Kidney (tissue), 14 donors: Measurements from ENCODE around the gene CDC42BPG. TPM values are rescaled to one million over a fixed set of nuclear protein-coding genes. Genes with fewer than 3 reads are reported as not detected.
"Not testable (repeated sequence)": the region's sequence is repeated elsewhere in the genome, so short reads cannot be mapped to it uniquely, and the experiment has no call there.

Source experiments
- DNase-seq, 5 donors: peaks; one replicate each; pipeline ENCODE4 v3.0.0-alpha.2; 2013 to 2020
- FAIRE-seq: peaks from 2 replicates; lab custom pipeline; 2012; peaks lifted over from hg19 to GRCh38; lab: Jason Lieb, UNC
- H3K27ac ChIP-seq, 2 donors: one replicate each; pipeline ENCODE4 v1.7.0; 2013; ENCODE audit warnings: low read depth in 2 of 2, low read length in 2 of 2, inconsistent platforms in 1 of 2
- H3K27me3 ChIP-seq: one replicate; pipeline ENCODE4 v1.7.1; 2013; ENCODE audit warnings: low read length, inconsistent platforms; ENCODE audit not compliant: control insufficient read depth, insufficient read depth
- H3K36me3 ChIP-seq, 3 donors: one replicate each; pipeline versions ENCODE4 v1.7.0 to v1.7.1; 2013; ENCODE audit warnings: low read length in 3 of 3, control low read depth in 1 of 3, inconsistent platforms in 1 of 3; ENCODE audit not compliant: insufficient read depth in 3 of 3, control insufficient read depth in 2 of 3
- H3K4me1 ChIP-seq, 3 donors: one replicate each; pipeline versions ENCODE4 v1.7.0 to v1.7.1; 2013; ENCODE audit warnings: low read length in 3 of 3, inconsistent platforms in 1 of 3, low read depth in 1 of 3; ENCODE audit not compliant: control insufficient read depth in 2 of 3, insufficient read depth in 2 of 3
- H3K4me3 ChIP-seq, 3 donors: one replicate each; pipeline versions ENCODE4 v1.7.0 to v1.8.1; 2013; ENCODE audit warnings: low read length in 3 of 3, control low read depth in 1 of 3, inconsistent platforms in 1 of 3
- H3K9ac ChIP-seq, 3 donors: one replicate each; pipeline versions ENCODE4 v1.7.0 to v1.7.1; 2013; ENCODE audit warnings: low read length in 3 of 3, control low read depth in 1 of 3, inconsistent platforms in 1 of 3
- H3K9me3 ChIP-seq, 3 donors: one replicate each; pipeline versions ENCODE4 v1.7.0 to v1.7.1; 2013; ENCODE audit warnings: low read length in 3 of 3, control low read depth in 1 of 3, inconsistent platforms in 1 of 3; ENCODE audit not compliant: control insufficient read depth in 2 of 3, insufficient read depth in 1 of 3
- intact Hi-C: fragments of 100-400 bp; cut with DNase I; formaldehyde crosslinking; loops from one replicate; pipeline ENCODE4 v1.11.1; 2022
- polyA plus RNA-seq: library from polyadenylated mRNA; stranded (reverse); fragments of 350-450 nt; fragmentation: Illumina TruSeq; extraction: RNeasy Lipid Tissue Mini Kit (QIAGEN cat#74804); gene quantifications from one replicate; pipeline ENCODE4 v1.2.3, GENCODE V29; 2014; ENCODE audit warnings: low read depth, low replicate concordance; ENCODE audit not compliant: insufficient read depth
- total RNA-seq: library from RNA; stranded (reverse); fragmentation: NEBNext Ultra II Directional; extraction: Animal tissue kit (Norgen Biotek cat#: 25700); gene quantifications from one replicate; pipeline ENCODE4 v1.2.1, GENCODE V29; 2021
- TF ChIP-seq, protein P1 (sequence below): IDR thresholded peaks from 3 replicates; pipeline ENCODE4 v1.5.1; 2012; ENCODE audit warnings: mild to moderate bottlenecking, moderate library complexity, borderline replicate concordance; ENCODE audit not compliant: insufficient read depth; ENCODE audit errors: extremely low read depth
- donor health status: control.
- donor health status: control.
- donor health status: control.
- donor health status: control.
- donor health status: control.
- donor health status: DM: yes; HTN: yes; CAD: no.
- donor health status: Normal renal cell carcinoma (clear cell type).

The CDC42BPG gene
- total and polyA plus RNA-seq, 2 donors from 2014 or later, result 4.5 to 20.7 TPM

DNA sequence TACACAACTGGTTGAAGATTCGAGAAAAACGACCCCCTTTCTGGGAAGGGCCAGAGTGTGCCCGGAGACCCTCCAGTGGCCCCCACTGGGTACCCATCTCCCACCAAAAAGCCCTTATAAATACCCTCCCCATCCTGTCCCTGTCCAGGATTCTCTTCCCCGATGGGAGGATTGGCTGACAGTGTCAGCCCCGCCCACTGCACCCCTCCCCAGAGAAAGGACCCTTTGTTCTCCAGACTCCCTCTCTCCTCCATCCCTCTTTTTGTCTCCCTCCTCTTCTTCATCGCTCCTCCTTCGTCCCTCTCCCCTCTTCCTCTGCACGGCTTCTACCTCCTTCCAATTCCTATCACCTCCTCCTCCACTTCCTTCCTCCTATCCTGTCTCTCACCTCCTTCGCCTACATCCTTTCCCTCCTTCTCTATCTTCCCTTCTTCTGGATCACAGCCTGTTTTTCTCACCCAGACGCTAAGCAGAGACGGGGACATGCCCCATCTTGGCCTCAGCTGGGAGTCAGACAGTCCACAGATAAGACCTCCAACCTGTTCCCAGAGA is 20.8 kb downstream of the CDC42BPG start:
- no peak for FAIRE-seq

DNA sequence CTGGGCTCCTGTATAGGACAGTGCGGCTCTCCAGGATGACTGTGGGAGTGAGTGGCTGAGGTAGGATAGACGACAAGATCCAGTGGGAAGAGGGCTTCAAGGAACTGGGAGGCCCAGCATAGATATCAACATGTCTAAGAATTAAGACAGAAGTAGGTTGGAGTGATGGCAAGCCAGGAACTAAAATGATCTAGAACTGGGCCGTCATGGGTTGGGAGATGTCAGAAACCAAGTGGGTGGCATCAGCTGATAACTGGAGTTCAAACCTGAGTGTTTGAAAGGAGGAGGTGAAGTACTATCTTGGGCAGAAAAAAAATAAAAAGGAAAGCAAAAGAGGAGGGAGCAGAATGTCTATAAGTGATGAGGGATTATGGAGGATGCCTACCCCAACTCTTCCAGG is 27.0 kb downstream of the CDC42BPG start:
- FAIRE-seq (no peak), DNase-seq (no peak)
- Histone ChIP-seq H3K36me3 (no peaks in the 10 kb centered on the region), H3K4me3 (no peak overlapping the region), H3K27ac (no peak overlapping the region), H3K4me1 (no peaks in the 10 kb centered on the region), H3K9ac (no peak overlapping the region), H3K27me3 (no peaks in the 10 kb centered on the region), H3K9me3 (no peaks in the 10 kb centered on the region)
- intact Hi-C loops, result no loop called here
- TF ChIP-seq, protein P1, sequence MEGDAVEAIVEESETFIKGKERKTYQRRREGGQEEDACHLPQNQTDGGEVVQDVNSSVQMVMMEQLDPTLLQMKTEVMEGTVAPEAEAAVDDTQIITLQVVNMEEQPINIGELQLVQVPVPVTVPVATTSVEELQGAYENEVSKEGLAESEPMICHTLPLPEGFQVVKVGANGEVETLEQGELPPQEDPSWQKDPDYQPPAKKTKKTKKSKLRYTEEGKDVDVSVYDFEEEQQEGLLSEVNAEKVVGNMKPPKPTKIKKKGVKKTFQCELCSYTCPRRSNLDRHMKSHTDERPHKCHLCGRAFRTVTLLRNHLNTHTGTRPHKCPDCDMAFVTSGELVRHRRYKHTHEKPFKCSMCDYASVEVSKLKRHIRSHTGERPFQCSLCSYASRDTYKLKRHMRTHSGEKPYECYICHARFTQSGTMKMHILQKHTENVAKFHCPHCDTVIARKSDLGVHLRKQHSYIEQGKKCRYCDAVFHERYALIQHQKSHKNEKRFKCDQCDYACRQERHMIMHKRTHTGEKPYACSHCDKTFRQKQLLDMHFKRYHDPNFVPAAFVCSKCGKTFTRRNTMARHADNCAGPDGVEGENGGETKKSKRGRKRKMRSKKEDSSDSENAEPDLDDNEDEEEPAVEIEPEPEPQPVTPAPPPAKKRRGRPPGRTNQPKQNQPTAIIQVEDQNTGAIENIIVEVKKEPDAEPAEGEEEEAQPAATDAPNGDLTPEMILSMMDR, result no peak

More for the DNA sequence above, 20.8 kb downstream of the CDC42BPG start:
- Histone ChIP-seq H3K36me3 (no peaks in the 10 kb centered on the region), H3K9me3 (no peaks in the 10 kb centered on the region), H3K27me3 (no peaks in the 10 kb centered on the region), H3K9ac (no peak overlapping the region), H3K4me3 (no peak overlapping the region), H3K4me1 (no peaks in the 10 kb centered on the region), H3K27ac (no peak overlapping the region)
- no peak for DNase-seq
- TF ChIP-seq, protein P1, result no peak
- intact Hi-C loops, result no loop called here

DNA sequence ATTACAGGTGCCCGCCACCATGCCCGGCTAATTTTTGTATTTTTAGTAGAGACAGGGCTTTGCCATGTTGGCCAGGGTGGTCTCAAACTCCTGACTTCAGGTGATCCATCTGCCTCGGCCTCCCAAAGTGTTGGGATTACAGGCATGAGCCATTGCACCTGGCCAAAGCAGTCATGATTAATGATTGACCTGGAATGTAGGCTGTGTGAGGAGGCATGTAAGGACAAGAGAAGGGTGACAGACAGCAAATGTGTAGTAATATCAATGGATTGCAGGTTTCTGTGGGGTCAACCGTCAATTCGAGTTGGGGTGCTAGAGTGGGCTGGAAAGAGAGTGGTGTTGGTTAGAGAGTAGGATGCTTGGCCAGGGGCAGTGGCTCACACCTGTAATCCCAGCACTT is 29.0 kb downstream of the CDC42BPG start:
- H3K4me1 ChIP-seq, H3K27ac ChIP-seq, DNase-seq, H3K36me3 ChIP-seq, FAIRE-seq, intact Hi-C loops, H3K27me3 ChIP-seq, H3K9ac ChIP-seq, H3K4me3 ChIP-seq, H3K9me3 ChIP-seq: not testable (repeated sequence)

DNA sequence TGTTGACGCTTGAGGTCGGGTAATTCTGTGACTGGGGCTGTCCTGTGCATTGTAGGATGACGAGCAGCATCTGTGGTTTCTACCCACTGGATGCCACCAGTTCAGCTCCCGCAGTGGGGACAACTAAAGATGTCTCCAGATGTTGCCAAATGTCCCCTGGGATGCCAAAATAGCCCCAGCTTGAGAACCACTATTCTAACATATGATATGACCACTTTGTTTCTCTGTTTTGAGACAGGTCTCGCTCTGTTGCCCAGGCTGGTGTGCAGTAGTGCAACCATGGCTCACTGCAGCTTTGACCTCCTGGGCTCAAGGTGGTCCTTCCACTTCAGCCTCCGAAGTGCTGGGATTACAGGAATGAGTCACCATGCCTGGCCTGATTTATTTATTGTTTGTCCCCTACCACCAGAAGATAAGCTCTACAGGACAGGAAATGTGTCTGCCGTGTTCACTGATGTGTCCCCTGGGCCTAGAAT is 29.7 kb downstream of the CDC42BPG start:
- Histone ChIP-seq H3K27me3 (no peaks in the 10 kb centered on the region), H3K4me3 (no peak overlapping the region), H3K9ac (no peak overlapping the region), H3K27ac (no peak overlapping the region), H3K9me3 (no peaks in the 10 kb centered on the region), H3K36me3 (no peaks in the 10 kb centered on the region), H3K4me1 (peaks cover 0 to under 1% (median 0%) of the 10 kb centered on the region in 3 donors)
- FAIRE-seq (no peak), DNase-seq (no peak)
- intact Hi-C loops, result no loop called here
- TF ChIP-seq, protein P1, result no peak
